LNCaP clone FGC (cell line): ENCODE data around the gene ACD.

Experiments used
- DNase-seq: peaks from one replicate; pipeline ENCODE4 v3.0.0-alpha.2; 2011; ENCODE audit warnings: low read depth
- H3K4me3 ChIP-seq: 2 replicates; pipeline ENCODE4 v1.5.1; 2011; ENCODE audit warnings: mild to moderate bottlenecking, low read depth, low read length, control low read depth
- TF ChIP-seq, protein P1 (sequence below): IDR thresholded peaks from 2 replicates; pipeline ENCODE4 v1.5.1; 2012; ENCODE audit warnings: mild to moderate bottlenecking; ENCODE audit not compliant: control insufficient read depth, insufficient read depth; ENCODE audit errors: extremely low read depth

Gene ACD

DNA sequence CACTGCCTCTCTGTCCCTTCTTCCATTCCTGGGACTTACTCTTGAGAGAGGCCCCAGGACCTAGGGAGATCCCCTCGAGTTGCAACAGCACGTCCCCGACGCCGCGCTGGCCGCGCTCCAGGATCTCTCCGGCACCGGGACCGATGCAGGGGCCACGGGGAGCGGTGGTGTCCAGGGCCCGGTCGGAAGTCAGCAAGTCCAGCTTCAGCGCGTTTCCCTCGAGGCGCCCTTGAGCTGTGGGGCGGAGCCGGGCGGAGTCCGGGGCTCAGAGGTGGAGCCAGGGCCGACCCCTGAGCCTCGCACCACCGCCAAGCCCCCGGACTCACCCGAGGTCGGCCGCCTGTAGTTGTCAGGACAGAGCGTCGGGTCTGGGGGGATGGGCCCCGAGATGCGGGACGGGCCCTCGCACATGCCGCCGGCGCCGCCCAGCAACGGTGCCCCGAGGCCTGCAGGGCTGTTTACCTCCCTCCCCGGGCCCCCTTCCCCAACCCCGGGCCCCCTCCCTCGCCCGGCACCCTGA is 6.0 kb upstream of the ACD start:
- TF ChIP-seq, protein P1, sequence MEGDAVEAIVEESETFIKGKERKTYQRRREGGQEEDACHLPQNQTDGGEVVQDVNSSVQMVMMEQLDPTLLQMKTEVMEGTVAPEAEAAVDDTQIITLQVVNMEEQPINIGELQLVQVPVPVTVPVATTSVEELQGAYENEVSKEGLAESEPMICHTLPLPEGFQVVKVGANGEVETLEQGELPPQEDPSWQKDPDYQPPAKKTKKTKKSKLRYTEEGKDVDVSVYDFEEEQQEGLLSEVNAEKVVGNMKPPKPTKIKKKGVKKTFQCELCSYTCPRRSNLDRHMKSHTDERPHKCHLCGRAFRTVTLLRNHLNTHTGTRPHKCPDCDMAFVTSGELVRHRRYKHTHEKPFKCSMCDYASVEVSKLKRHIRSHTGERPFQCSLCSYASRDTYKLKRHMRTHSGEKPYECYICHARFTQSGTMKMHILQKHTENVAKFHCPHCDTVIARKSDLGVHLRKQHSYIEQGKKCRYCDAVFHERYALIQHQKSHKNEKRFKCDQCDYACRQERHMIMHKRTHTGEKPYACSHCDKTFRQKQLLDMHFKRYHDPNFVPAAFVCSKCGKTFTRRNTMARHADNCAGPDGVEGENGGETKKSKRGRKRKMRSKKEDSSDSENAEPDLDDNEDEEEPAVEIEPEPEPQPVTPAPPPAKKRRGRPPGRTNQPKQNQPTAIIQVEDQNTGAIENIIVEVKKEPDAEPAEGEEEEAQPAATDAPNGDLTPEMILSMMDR: no peak
- peak overlapping the region; percentile 67 for H3K4me3 ChIP-seq
- DNase-seq: no peak

DNA sequence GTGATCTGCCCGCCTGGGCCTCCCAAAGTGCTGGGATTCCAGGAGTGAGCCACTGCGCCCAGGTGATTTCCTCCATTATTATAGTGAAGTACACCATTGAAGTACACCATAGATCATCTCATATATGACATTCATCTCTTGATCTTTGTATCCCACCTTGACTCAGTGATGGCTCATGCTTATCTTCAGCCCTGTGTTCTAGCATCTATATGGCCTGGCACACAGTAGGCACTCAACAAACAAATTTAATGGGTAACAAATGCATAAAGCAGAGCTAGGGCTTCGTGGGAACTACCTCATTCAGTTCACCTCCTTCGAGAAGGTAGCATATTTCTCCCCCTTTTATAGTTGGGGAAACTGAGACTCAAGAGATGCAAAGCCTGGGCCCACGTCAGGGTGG is 5.5 kb upstream of the ACD start:
- DNase-seq: no peak
- TF ChIP-seq, protein P1: no peak
- peak overlapping the region; percentile 67 for H3K4me3 ChIP-seq

DNA sequence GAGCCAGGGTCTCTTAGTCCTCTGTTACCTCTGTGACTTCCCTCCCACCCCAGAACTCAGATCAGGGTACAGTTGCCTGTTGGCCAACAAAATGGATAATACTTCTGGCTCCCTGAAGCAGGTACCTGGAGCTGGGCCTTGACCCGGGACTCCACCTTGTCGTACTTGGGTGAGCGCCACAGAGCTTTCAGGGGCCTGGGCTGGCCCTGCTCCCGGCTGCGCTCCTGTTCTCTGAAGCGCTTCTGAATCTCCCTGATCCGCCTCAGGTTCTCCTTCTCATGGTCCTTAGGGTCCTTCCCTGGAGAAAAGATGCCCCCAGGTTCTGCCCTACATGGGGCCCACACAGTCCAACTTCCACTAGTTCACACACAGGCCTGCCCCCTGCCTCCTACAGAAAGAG is 4.8 kb upstream of the ACD start:
- TF ChIP-seq, protein P1: no peak
- DNase-seq: no peak
- H3K4me3 ChIP-seq: no peak overlapping the region

DNA sequence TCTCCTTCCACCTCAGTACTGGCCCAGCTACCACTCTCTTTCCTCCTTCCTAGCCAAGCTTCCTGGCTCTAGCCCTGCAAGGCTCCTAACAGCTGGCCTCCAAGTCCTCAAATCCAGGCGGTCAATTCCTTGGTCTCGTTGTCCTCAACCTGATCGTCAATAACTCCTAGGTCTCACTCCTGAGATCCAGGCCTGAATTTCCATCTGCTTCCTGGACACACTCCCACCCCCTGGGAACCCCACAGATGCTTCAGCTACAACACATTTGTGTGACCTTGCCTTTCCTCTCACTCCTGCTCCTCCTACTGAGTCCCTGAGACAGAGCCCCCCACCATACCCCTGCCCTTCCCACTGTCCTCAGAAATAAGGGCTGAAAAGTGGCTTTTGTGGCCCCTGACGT is 4.2 kb upstream of the ACD start:
- TF ChIP-seq, protein P1: no peak
- H3K4me3 ChIP-seq: no peak overlapping the region
- DNase-seq: no peak

DNA sequence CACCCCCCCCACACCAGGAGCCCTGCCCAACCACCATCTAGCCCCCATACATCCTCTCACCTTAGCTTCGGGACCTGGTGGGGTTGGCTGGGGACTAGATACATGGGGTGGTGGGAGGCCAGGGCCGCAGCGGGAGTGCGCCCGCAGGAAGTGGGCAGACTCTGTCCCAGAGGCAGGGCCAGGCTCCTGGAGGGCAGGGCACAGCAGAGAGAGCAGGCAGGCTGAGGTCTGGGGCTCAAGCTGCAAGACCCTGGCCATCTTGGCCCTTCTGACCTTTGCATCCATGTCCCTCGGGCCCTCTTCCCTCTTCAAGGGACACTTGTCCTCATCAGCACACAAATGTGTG is 3.8 kb upstream of the ACD start:
- TF ChIP-seq, protein P1: no peak
- no peak overlapping the region for H3K4me3 ChIP-seq
- DNase-seq: no peak

DNA sequence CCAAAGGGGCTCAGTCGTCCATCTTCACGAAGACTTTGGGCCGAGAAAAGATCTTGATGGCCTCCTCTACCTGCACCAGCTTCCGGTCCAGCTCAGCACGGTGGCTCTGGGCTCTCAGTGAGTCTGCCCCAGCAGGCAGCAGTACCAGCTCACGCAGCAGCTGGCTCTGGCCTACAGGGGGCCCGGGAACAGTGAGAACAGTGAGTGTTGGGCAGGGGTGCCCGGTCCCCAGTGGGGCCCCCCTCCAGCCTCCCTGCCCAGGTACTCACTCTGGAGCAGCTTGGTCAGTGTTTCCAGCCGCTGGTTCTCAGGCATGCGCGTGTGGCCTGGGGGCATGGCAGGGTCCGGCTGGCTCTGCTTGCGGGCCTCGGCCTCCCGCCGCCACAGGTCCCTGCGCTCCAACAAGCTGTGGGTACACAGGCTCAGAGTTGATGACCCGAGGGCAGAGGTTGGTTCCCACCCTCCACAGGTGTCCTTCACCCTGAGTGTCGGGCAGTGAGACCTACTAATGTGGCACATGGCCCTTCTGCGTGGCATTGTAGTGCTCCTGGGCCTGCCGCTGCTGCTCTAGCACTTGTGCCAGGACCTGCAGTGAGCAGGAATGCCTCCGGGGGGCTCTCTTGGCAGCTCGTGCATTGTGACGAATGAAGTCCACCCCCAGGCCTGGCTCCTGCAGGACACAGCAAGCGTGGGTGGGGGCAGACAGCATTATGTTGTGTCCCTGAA is 3.3 kb upstream of the ACD start:
- H3K4me3 ChIP-seq: no peak overlapping the region
- DNase-seq: no peak
- TF ChIP-seq, protein P1: 0 out of 2 replicates have a peak, but pooled peaks have one; percentile 15

DNA sequence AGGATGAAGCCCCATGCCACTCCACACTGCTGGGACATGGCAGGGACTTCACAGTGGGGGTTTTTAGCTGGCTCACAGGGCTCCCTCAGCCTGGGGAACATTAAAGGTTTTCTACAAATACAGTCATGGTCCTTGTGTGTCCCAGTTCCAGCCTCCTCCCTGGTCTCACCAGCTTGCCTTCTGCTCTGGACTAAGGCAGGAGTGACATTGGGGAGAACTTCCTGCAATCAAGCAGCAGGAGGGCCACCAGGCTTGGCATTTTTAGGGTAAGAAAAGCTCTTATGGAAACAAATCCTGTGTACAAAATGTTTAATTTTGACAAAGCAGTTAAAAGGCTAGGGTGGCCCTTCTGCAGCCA is 2.6 kb upstream of the ACD start:
- no peak overlapping the region for H3K4me3 ChIP-seq
- no peak for DNase-seq
- TF ChIP-seq, protein P1: no peak
